ENCODE results near the gene GPC4.
A peak's percentile ranks its signal among the peaks of the same experiment; 100 is the strongest.

Gene GPC4

GRCh38 chrX:133402042-133402453 lies 13.2 kb downstream of the GPC4 start (continued):
- TF ChIP-seq PRDM10 (tag by site-specific recombination; IDR thresholded peaks at IDR 0.05) (peak; percentile 88), ZNF169 (tag by site-specific recombination; IDR thresholded peaks at IDR 0.05) (no peak), ZEB2 (tag by site-specific recombination; IDR thresholded peaks at IDR 0.05) (peak; percentile 71; the same call in 1 of the 2 replicates), ZBTB44 (tag by site-specific recombination; IDR thresholded peaks at IDR 0.05) (peak; percentile 82), ZXDB (tag by site-specific recombination; IDR thresholded peaks at IDR 0.05) (peak; percentile 64), ZNF843 (tag by site-specific recombination; IDR thresholded peaks at IDR 0.05) (peak; percentile 71), GLIS1 (tag by site-specific recombination; IDR thresholded peaks at IDR 0.05) (peak; percentile 34; the same call in 1 of the 2 replicates), ZFHX2 (tag by site-specific recombination; conservative IDR thresholded peaks at IDR 0.05) (peak; percentile 64), PRDM6 (tag by site-specific recombination; IDR thresholded peaks at IDR 0.05) (peak; percentile 92), ZNF121 (tag by site-specific recombination; IDR thresholded peaks at IDR 0.05) (no peak), OSR2 (tag by site-specific recombination; IDR thresholded peaks at IDR 0.05) (peak; percentile 61; the same call in 1 of the 2 replicates)

- H3K9me3 ChIP-seq (ENCODE audit: control insufficient read depth, insufficient read depth, low read depth, low read length) = no peaks in the 10 kb centered on the region
- TF ChIP-seq ZBTB44 (tag by site-specific recombination; IDR thresholded peaks at IDR 0.05) (no peak), PRDM4 (tag by site-specific recombination; IDR thresholded peaks at IDR 0.05) (no peak), ZNF555 (tag by site-specific recombination; conservative IDR thresholded peaks at IDR 0.05) (no peak)
- CTCF ChIA-PET = interaction anchor here (0.8 kb wide), 1 partner anchor 11 kb away, joined by 3 read pairs; no protein-coding TSS in a partner anchor
- no peak overlapping the region for H3K27ac ChIP-seq (ENCODE audit: extremely low read depth, low read depth, low read length)
- peaks cover 3% of the 10 kb centered on the region for H3K4me1 ChIP-seq (ENCODE audit: control insufficient read depth, insufficient read depth, low read length)
- H3K4me3 ChIP-seq (ENCODE audit: low read depth, low read length) = no peak overlapping the region
- no peaks in the 10 kb centered on the region; a peak in 1 of 3 replicates for H3K36me3 ChIP-seq (ENCODE audit: control insufficient read depth in 2 of 2, insufficient read depth in 1 of 2, low read length in 2 of 2)
- POLR2A ChIA-PET = no interaction called here
Observed at GRCh38 chrX:133401536-133401935, 13.8 kb downstream of the GPC4 start.

All from HEK293 (cell line).